SK-N-SH (cell line): ENCODE results near the gene RRBP1. TPM values are rescaled to one million over a fixed set of nuclear protein-coding genes. Genes with fewer than 3 reads are reported as not detected.

ENCODE experiments used
- CTCF ChIA-PET: fragments of 300-600, 350-600 bp; formaldehyde crosslinking; extraction: SDS; loops from one replicate; lab custom pipeline; 2021; lab: Yijun Ruan, JAX
- POLR2A ChIA-PET: fragments of 350-600 bp; sonication (Branson Sonifier 250); formaldehyde crosslinking; extraction: SDS; loops from one replicate; lab custom pipeline; 2020; ENCODE audit warnings: antibody characterized with exemption, inconsistent platforms; lab: Yijun Ruan, JAX
- DNase-seq: peaks from one replicate; pipeline ENCODE4 v3.0.0; 2012
- H2AFZ ChIP-seq: fragments of 200-600 bp; sonication (generic); 2 replicates; pipeline ENCODE4 v1.8.1; 2016; ENCODE audit warnings: antibody characterized with exemption, mild to moderate bottlenecking, low read depth
- H3F3A ChIP-seq: fragments of 200-600 bp; sonication (generic); replicated peaks from 2 replicates; pipeline ENCODE3; 2016; ENCODE audit warnings: antibody characterized with exemption, mild to moderate bottlenecking; ENCODE audit not compliant: insufficient read depth
- H3K27ac ChIP-seq, 2 experiments: fragments of 200-500 bp in 1 of 2; fragments of 200-600 bp in 1 of 2; sonication (Bioruptor generic) in 1 of 2; sonication (generic), shearing (Covaris generic) in 1 of 2; 2 replicates each; pipeline versions ENCODE4 v1.5.1 to v1.6.1; 2014 to 2016; ENCODE audit warnings: low read depth in 2 of 2, inconsistent platforms in 1 of 2, low read length in 1 of 2, mild to moderate bottlenecking in 1 of 2, mixed read lengths in 1 of 2
- H3K27me3 ChIP-seq: fragments of 200-600 bp; sonication (generic), shearing (Covaris generic); 2 replicates; pipeline ENCODE4 v1.6.1; 2016; ENCODE audit warnings: mixed run types; ENCODE audit not compliant: insufficient read depth
- H3K36me3 ChIP-seq, 2 experiments: fragments of 200-500 bp in 1 of 2; fragments of 200-600 bp in 1 of 2; sonication (Bioruptor generic) in 1 of 2; sonication (generic) in 1 of 2; replicated peaks in 1 of 2; 2 replicates each; pipeline versions ENCODE3 to v1.5.1; 2014 to 2016; ENCODE audit warnings: low read length in 1 of 2, mild to moderate bottlenecking in 1 of 2; ENCODE audit not compliant: insufficient read depth in 2 of 2, control insufficient read depth in 1 of 2
- H3K4me1 ChIP-seq, 2 experiments: fragments of 200-500 bp in 1 of 2; fragments of 200-600 bp in 1 of 2; sonication (Bioruptor generic) in 1 of 2; sonication (generic), shearing (Covaris generic) in 1 of 2; 2 replicates each; pipeline versions ENCODE4 v1.5.1 to v1.6.1; 2014 to 2016; ENCODE audit warnings: low read depth in 1 of 2, low read length in 1 of 2, mixed run types in 1 of 2; ENCODE audit not compliant: insufficient read depth in 2 of 2, control insufficient read depth in 1 of 2
- H3K4me2 ChIP-seq: fragments of 200-600 bp; sonication (generic), shearing (Covaris generic); 2 replicates; pipeline ENCODE4 v1.6.1; 2017; ENCODE audit warnings: mixed run types
- H3K4me3 ChIP-seq, 2 experiments: fragments of 200-500 bp in 1 of 2; fragments of 200-600 bp in 1 of 2; sonication (Bioruptor generic) in 1 of 2; sonication (generic), shearing (Covaris generic) in 1 of 2; 2 replicates each; pipeline versions ENCODE4 v1.5.1 to v1.8.1; 2014 to 2016; ENCODE audit warnings: low read depth in 2 of 2, inconsistent platforms in 1 of 2, low read length in 1 of 2, mild to moderate bottlenecking in 1 of 2, mixed read lengths in 1 of 2, moderate library complexity in 1 of 2
- H3K79me2 ChIP-seq: fragments of 200-600 bp; sonication (generic); 2 replicates; pipeline ENCODE4 v1.8.1; 2017; ENCODE audit warnings: mild to moderate bottlenecking; ENCODE audit not compliant: insufficient read depth
- H3K9ac ChIP-seq: fragments of 200-600 bp; sonication (generic); 2 replicates; pipeline ENCODE4 v1.6.1; 2017; ENCODE audit warnings: mixed run types
- H3K9me2 ChIP-seq: fragments of 200-600 bp; sonication (generic); 2 replicates; pipeline ENCODE4 v1.6.1; 2017; ENCODE audit warnings: mixed run types
- H3K9me3 ChIP-seq: fragments of 200-600 bp; sonication (generic); 2 replicates; pipeline ENCODE4 v1.6.1; 2017; ENCODE audit warnings: mixed run types, mild to moderate bottlenecking, moderate library complexity
- H4K20me1 ChIP-seq: fragments of 200-600 bp; sonication (generic); 2 replicates; pipeline ENCODE4 v1.6.1; 2017; ENCODE audit warnings: mild to moderate bottlenecking, mixed run types; ENCODE audit not compliant: insufficient read depth
- EP300 ChIP-seq, 2 experiments: IDR thresholded peaks; 2 replicates each; pipeline versions ENCODE4 v1.4.0 to v1.6.1; 2012; ENCODE audit warnings: borderline replicate concordance in 1 of 2, low read depth in 1 of 2, low read length in 1 of 2
- EZH2phosphoT487 ChIP-seq: fragments of 200-600 bp; sonication (generic); IDR thresholded peaks from 2 replicates; pipeline ENCODE4 v1.6.1; 2017; ENCODE audit warnings: low read depth, mixed run types, mild to moderate bottlenecking, antibody characterized with exemption, moderate library complexity, borderline replicate concordance
- FOSL2 ChIP-seq: IDR thresholded peaks from 2 replicates; pipeline ENCODE4 v1.4.0; 2012; ENCODE audit warnings: low read depth, mild to moderate bottlenecking, moderate library complexity, borderline replicate concordance
- FOXJ3 ChIP-seq: sonication (generic); formaldehyde crosslinking; IDR thresholded peaks from 2 replicates; pipeline ENCODE4 v1.5.1; 2020; ENCODE audit warnings: mild to moderate bottlenecking, missing genetic modification reagents
- MEF2A ChIP-seq: IDR thresholded peaks from 2 replicates; pipeline ENCODE4 v1.4.0; 2012; ENCODE audit warnings: low read depth, borderline replicate concordance
- MXI1 ChIP-seq: IDR thresholded peaks from 2 replicates; pipeline ENCODE4 v1.6.1; 2012; ENCODE audit warnings: mild to moderate bottlenecking, low read depth, low read length, improper control_type of control experiment
- NFIC ChIP-seq: IDR thresholded peaks from 2 replicates; pipeline ENCODE4 v1.4.0; 2012; ENCODE audit warnings: borderline replicate concordance
- NRF1 ChIP-seq: IDR thresholded peaks from 2 replicates; pipeline ENCODE4 v1.6.1; 2012; ENCODE audit warnings: low read depth, mild to moderate bottlenecking, low read length
- RAD21 ChIP-seq: IDR thresholded peaks from 2 replicates; pipeline ENCODE4 v1.6.1; 2012; ENCODE audit warnings: mild to moderate bottlenecking, low read length
- REST ChIP-seq: IDR thresholded peaks from 2 replicates; pipeline ENCODE4 v1.6.1; 2012; ENCODE audit warnings: mild to moderate bottlenecking, low read depth, low read length, moderate library complexity
- RXRA ChIP-seq: IDR thresholded peaks from 2 replicates; pipeline ENCODE4 v1.4.0; 2012; ENCODE audit warnings: low read depth, mild to moderate bottlenecking, borderline replicate concordance
- SMC3 ChIP-seq: IDR thresholded peaks from 2 replicates; pipeline ENCODE4 v1.6.1; 2012; ENCODE audit warnings: low read depth, low read length, improper control_type of control experiment
- TAF1 ChIP-seq: IDR thresholded peaks from 2 replicates; pipeline ENCODE4 v1.6.1; 2012; ENCODE audit warnings: low read depth, mild to moderate bottlenecking, low read length, moderate library complexity, borderline replicate concordance
- TCF12 ChIP-seq: IDR thresholded peaks from 2 replicates; pipeline ENCODE4 v1.4.0; 2012
- USF2 ChIP-seq: fragments of 150-350 bp; IDR thresholded peaks from 2 replicates; pipeline ENCODE4 v1.6.1; 2017; ENCODE audit warnings: antibody characterized with exemption, low read length, low read depth, borderline replicate concordance
- YY1 ChIP-seq: IDR thresholded peaks from 2 replicates; pipeline ENCODE4 v1.4.0; 2012; ENCODE audit warnings: low read depth, mild to moderate bottlenecking
- WGBS: methylation state at CpG from one replicate; pipeline ENCODE4 v1.1.6; 2017; ENCODE audit warnings: low lambda C conversion rate; 5-methylcytosine and 5-hydroxymethylcytosine counted together
- polyA plus RNA-seq, 3 experiments: library from polyadenylated mRNA; depleted of rRNA; stranded (reverse); fragments of >200 nt; gene quantifications; 2 replicates each; pipeline ENCODE4 v1.2.3, GENCODE V29; 2012

Gene RRBP1
- polyA plus RNA-seq, 1 of the 3 experiments (the other 2 are of a cell fraction): 50.2 TPM

- TF ChIP-seq SMC3 (no peak), FOSL2 (no peak), USF2 (no peak)
- TF ChIP-seq, all 33 proteins: peak for 0
Observed at GRCh38 chr20:17601957-17602356, 80.1 kb downstream of the RRBP1 start (continued).

- POLR2A ChIA-PET: no interaction called here
- peaks cover 99% of the 10 kb centered on the region for H4K20me1 ChIP-seq
- WGBS: 90% methylated on average over 1 of the region's 1 CpG
Observed at GRCh38 chr20:17598013-17598550, 84.0 kb downstream of the RRBP1 start.

More at GRCh38 chr20:17598013-17598550, 84.0 kb downstream of the RRBP1 start:
- Histone ChIP-seq H3K79me2 (peaks cover 100% of the 10 kb centered on the region), H3K4me1 (peaks cover 0 to 12% of the 10 kb centered on the region in 2 experiments; a peak in 1 of 4 replicates), H3K9me3 (no peaks in the 10 kb centered on the region), H3K4me2 (no peak overlapping the region), H3K9ac (no peak overlapping the region), H2AFZ (no peak overlapping the region), H3K9me2 (no peaks in the 10 kb centered on the region), H3K27me3 (no peaks in the 10 kb centered on the region), H3F3A (peaks cover 7% of the 10 kb centered on the region), H3K27ac (no peak overlapping the region), H3K4me3 (no peak overlapping the region), H3K36me3 (peaks cover 22 to 64% of the 10 kb centered on the region in 2 experiments)
- CTCF ChIA-PET: no interaction called here
- no peak for TF ChIP-seq TCF12
- no peak for TF ChIP-seq TAF1
- no peak for TF ChIP-seq MXI1
- no peak for TF ChIP-seq NRF1
- TF ChIP-seq RAD21: no peak
- TF ChIP-seq MEF2A: no peak
- no peak for TF ChIP-seq EZH2phosphoT487
- no peak for TF ChIP-seq FOXJ3 (CRISPR knock-in tag)
- no peak for TF ChIP-seq EP300 (IDR thresholded peaks at IDR 0.05; ENCODE audit: borderline replicate concordance in 1 of 2, low read depth in 1 of 2, low read length in 1 of 2)
- TF ChIP-seq NFIC: no peak
- TF ChIP-seq REST: no peak
- no peak for TF ChIP-seq SMC3
- no peak for TF ChIP-seq USF2
- TF ChIP-seq YY1: no peak
- TF ChIP-seq RXRA: no peak
- no peak for DNase-seq
